Liver (tissue), 3 donors: ENCODE data around the gene TRIM6.

Source experiments
- GABPA ChIP-seq, 2 donors: IDR thresholded peaks in 1 of 2; conservative IDR thresholded peaks in 1 of 2; 2 replicates each; pipeline ENCODE4 v1.6.1; 2016; ENCODE audit warnings: antibody characterized with exemption in 2 of 2, mild to moderate bottlenecking in 1 of 2, moderate library complexity in 1 of 2
- TF ChIP-seq, protein P1 (sequence below): fragments of 150-350 bp; IDR thresholded peaks from 2 replicates; pipeline ENCODE4 v1.5.1; 2017; ENCODE audit warnings: improper control_type of control experiment, low read depth, low read length; ENCODE audit not compliant: missing input control
- TF ChIP-seq, protein P2 (sequence below): IDR thresholded peaks from 2 replicates; pipeline ENCODE4 v1.6.1; 2016; ENCODE audit warnings: antibody characterized with exemption, mild to moderate bottlenecking
- donor health status: healthy.
- donor health status: healthy.

DNA sequence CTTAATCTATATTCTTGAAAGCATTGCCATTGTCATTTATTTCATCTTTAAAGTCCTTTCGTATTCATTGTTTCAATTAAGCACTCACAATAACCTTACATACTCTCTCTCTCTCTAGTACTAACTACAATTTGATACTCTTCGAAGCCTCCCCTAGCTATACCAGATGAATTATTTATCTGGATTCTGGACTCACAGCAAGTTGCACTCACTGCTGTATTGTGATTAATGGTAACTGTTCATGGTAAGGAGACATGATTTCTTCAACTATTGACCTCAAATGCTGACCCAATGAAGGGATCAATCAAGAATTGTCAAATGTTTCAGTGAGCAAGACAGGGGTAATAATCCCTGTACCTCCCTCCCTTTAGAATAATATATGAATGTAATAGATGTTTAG, 21.8 kb upstream of the TRIM6 start:
- TF ChIP-seq, protein P1, sequence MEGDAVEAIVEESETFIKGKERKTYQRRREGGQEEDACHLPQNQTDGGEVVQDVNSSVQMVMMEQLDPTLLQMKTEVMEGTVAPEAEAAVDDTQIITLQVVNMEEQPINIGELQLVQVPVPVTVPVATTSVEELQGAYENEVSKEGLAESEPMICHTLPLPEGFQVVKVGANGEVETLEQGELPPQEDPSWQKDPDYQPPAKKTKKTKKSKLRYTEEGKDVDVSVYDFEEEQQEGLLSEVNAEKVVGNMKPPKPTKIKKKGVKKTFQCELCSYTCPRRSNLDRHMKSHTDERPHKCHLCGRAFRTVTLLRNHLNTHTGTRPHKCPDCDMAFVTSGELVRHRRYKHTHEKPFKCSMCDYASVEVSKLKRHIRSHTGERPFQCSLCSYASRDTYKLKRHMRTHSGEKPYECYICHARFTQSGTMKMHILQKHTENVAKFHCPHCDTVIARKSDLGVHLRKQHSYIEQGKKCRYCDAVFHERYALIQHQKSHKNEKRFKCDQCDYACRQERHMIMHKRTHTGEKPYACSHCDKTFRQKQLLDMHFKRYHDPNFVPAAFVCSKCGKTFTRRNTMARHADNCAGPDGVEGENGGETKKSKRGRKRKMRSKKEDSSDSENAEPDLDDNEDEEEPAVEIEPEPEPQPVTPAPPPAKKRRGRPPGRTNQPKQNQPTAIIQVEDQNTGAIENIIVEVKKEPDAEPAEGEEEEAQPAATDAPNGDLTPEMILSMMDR = no peak
- no peak for TF ChIP-seq GABPA (IDR thresholded peaks at IDR 0.05 in 1 of 2, conservative IDR thresholded peaks at IDR 0.05 in 1 of 2)
- TF ChIP-seq, protein P2, sequence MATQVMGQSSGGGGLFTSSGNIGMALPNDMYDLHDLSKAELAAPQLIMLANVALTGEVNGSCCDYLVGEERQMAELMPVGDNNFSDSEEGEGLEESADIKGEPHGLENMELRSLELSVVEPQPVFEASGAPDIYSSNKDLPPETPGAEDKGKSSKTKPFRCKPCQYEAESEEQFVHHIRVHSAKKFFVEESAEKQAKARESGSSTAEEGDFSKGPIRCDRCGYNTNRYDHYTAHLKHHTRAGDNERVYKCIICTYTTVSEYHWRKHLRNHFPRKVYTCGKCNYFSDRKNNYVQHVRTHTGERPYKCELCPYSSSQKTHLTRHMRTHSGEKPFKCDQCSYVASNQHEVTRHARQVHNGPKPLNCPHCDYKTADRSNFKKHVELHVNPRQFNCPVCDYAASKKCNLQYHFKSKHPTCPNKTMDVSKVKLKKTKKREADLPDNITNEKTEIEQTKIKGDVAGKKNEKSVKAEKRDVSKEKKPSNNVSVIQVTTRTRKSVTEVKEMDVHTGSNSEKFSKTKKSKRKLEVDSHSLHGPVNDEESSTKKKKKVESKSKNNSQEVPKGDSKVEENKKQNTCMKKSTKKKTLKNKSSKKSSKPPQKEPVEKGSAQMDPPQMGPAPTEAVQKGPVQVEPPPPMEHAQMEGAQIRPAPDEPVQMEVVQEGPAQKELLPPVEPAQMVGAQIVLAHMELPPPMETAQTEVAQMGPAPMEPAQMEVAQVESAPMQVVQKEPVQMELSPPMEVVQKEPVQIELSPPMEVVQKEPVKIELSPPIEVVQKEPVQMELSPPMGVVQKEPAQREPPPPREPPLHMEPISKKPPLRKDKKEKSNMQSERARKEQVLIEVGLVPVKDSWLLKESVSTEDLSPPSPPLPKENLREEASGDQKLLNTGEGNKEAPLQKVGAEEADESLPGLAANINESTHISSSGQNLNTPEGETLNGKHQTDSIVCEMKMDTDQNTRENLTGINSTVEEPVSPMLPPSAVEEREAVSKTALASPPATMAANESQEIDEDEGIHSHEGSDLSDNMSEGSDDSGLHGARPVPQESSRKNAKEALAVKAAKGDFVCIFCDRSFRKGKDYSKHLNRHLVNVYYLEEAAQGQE = no peak
